Uterus (tissue), 4 donors: ENCODE measurements around the gene TRAF3IP3. TPM values are rescaled to one million over a fixed set of nuclear protein-coding genes. Genes with fewer than 3 reads are reported as not detected.
"Not testable (repeated sequence)": the region's sequence is repeated elsewhere in the genome, so short reads cannot be mapped to it uniquely, and the experiment has no call there.

ENCODE experiments used
- DNase-seq, 2 donors: peaks; one replicate each; pipeline ENCODE4 v3.0.0-alpha.2; 2019 to 2020
- H3K27ac ChIP-seq, 2 donors: fragments of 200-600 bp; sonication (generic); 1 replicate in 1 of 2; 2 replicates in 1 of 2; pipeline ENCODE4 v1.5.1; 2016 to 2018
- H3K27me3 ChIP-seq, 2 donors: fragments of 200-600 bp; sonication (generic); one replicate each; pipeline ENCODE4 v1.5.1; 2018 to 2019; ENCODE audit warnings: control low read depth in 1 of 2
- H3K36me3 ChIP-seq, 2 donors: fragments of 200-600 bp; sonication (generic); one replicate each; pipeline ENCODE4 v1.5.1; 2019; ENCODE audit warnings: control low read depth in 1 of 2
- H3K4me1 ChIP-seq, 2 donors: fragments of 200-600 bp; sonication (generic); one replicate each; pipeline ENCODE4 v1.5.1; 2018 to 2019; ENCODE audit warnings: control low read depth in 1 of 2
- H3K4me3 ChIP-seq, 2 donors: fragments of 200-600 bp; sonication (generic); 1 replicate in 1 of 2; 2 replicates in 1 of 2; pipeline ENCODE4 v1.5.1; 2018 to 2019; ENCODE audit warnings: mild to moderate bottlenecking in 1 of 2
- H3K9me3 ChIP-seq, 2 donors: fragments of 200-600 bp; sonication (generic); one replicate each; pipeline ENCODE4 v1.5.1; 2019; ENCODE audit warnings: control low read depth in 1 of 2
- POLR2A ChIP-seq, 2 donors: fragments of 450-650 bp; IDR thresholded peaks; one replicate each; pipeline ENCODE4 v1.6.1; 2016; ENCODE audit warnings: antibody characterized with exemption in 2 of 2, mild to moderate bottlenecking in 1 of 2, moderate library complexity in 1 of 2
- intact Hi-C: fragments of 100-400 bp; cut with DNase I; formaldehyde crosslinking; loops from one replicate; pipeline ENCODE4 v1.15.1; 2023; ENCODE audit warnings: low total_unique reads
- total RNA-seq, 4 donors: library from RNA; depleted of rRNA in 3 of 4; stranded (reverse); fragments of >200 nt in 3 of 4; gene quantifications; one replicate each; pipeline versions ENCODE4 v1.1.0 to v1.2.4, GENCODE V29; 2014 to 2023
- TF ChIP-seq, protein P1 (sequence below), 4 experiments: fragments of 200-600 bp in 2 of 4; fragments of 450-650 bp in 2 of 4; sonication (generic) in 2 of 4; IDR thresholded peaks; one replicate each; pipeline ENCODE4 v1.5.1; 2016 to 2019; ENCODE audit warnings: antibody characterized with exemption in 4 of 4, mild to moderate bottlenecking in 2 of 4, moderate library complexity in 1 of 4
- donor health status: DM: yes; HTN: yes; CAD: no.

TRAF3IP3 gene
- total RNA-seq, 4 donors from 2014 or later, result 1.3 to 3.2 (median 1.3) TPM; not detected in 1

DNA sequence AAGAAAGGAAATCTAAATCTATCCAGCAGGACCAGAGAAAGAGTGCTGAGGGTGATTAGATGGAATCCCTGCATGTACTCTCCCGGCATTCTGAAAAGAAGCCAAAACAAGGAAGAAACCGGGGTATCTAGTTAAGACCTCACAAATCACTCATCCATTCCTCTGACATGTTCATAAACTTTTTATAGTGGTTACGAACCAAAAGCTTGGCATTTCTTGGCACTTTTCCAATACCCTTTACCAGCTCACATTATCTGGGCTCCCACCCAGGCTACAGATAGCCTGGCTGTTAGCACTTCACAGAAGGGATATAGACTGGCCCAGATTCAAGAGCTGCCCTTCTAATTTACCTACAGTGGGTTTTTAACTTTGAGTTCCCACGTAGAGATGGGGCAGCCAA lies 30.3 kb downstream of the TRAF3IP3 start:
- no peaks in the 10 kb centered on the region for H3K36me3 ChIP-seq
- intact Hi-C loops, result no loop called here
- TF ChIP-seq, protein P1, sequence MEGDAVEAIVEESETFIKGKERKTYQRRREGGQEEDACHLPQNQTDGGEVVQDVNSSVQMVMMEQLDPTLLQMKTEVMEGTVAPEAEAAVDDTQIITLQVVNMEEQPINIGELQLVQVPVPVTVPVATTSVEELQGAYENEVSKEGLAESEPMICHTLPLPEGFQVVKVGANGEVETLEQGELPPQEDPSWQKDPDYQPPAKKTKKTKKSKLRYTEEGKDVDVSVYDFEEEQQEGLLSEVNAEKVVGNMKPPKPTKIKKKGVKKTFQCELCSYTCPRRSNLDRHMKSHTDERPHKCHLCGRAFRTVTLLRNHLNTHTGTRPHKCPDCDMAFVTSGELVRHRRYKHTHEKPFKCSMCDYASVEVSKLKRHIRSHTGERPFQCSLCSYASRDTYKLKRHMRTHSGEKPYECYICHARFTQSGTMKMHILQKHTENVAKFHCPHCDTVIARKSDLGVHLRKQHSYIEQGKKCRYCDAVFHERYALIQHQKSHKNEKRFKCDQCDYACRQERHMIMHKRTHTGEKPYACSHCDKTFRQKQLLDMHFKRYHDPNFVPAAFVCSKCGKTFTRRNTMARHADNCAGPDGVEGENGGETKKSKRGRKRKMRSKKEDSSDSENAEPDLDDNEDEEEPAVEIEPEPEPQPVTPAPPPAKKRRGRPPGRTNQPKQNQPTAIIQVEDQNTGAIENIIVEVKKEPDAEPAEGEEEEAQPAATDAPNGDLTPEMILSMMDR (IDR thresholded peaks at IDR 0.05), result no peak
- TF ChIP-seq POLR2A (IDR thresholded peaks at IDR 0.05), result no peak
- no peaks in the 10 kb centered on the region for H3K27me3 ChIP-seq
- H3K4me3 ChIP-seq, result no peak overlapping the region
- H3K9me3 ChIP-seq, result no peaks in the 10 kb centered on the region
- DNase-seq, result no peak
- no peaks in the 10 kb centered on the region for H3K4me1 ChIP-seq
- H3K27ac ChIP-seq, result no peak overlapping the region

DNA sequence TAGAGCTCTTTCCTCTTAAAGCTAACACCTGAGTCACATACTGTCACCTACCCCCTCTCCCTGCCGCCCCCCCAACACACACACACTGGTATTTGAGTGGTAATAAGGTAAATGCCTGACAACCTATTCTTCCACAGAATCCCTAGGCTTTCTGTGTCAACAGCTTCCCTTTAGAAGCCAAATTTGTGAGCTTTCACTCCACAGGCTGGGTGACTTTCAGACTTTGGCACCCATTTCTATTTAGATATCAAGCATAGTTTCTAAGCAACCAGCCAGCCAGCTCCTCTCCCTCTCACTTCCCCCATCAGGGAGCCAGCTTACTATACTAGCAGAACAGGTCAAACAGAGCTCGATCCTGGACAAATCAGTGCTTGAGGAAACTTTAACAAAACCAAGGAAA lies 31.7 kb downstream of the TRAF3IP3 start:
- H3K4me1 ChIP-seq, result no peaks in the 10 kb centered on the region
- no peak overlapping the region for H3K4me3 ChIP-seq
- H3K27ac ChIP-seq, result no peak overlapping the region
- DNase-seq, result no peak
- H3K36me3 ChIP-seq, result no peaks in the 10 kb centered on the region
- TF ChIP-seq, protein P1 (IDR thresholded peaks at IDR 0.05), result no peak
- no peak for TF ChIP-seq POLR2A (IDR thresholded peaks at IDR 0.05)
- intact Hi-C loops, result no loop called here
- no peaks in the 10 kb centered on the region for H3K9me3 ChIP-seq
- H3K27me3 ChIP-seq, result no peaks in the 10 kb centered on the region

DNA sequence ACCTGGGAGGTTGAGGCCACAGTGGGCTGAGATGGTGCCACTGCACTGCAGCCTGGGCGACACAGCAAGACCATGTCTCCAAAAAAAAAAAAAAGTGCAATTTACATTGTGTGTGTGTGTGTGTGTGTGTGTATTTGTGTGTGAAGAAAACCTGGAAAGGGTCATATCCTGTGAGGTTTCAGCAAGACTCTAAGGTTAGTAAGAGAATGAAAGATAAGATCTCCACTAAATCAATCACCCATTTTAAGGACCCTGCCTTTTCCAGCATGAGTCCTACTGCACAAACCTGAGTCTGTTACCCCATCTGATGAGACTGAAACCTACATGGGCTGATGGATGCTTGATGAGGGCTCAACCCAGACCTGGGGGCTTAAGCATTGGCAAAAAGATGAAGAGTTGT lies 33.4 kb downstream of the TRAF3IP3 start:
- Histone ChIP-seq H3K4me3 (no peak overlapping the region), H3K9me3 (no peaks in the 10 kb centered on the region), H3K27ac (no peak overlapping the region), H3K4me1 (no peaks in the 10 kb centered on the region), H3K36me3 (no peaks in the 10 kb centered on the region), H3K27me3 (no peaks in the 10 kb centered on the region)
- intact Hi-C loops, result no loop called here
- TF ChIP-seq, protein P1 (IDR thresholded peaks at IDR 0.05), result no peak
- DNase-seq, result no peak

DNA sequence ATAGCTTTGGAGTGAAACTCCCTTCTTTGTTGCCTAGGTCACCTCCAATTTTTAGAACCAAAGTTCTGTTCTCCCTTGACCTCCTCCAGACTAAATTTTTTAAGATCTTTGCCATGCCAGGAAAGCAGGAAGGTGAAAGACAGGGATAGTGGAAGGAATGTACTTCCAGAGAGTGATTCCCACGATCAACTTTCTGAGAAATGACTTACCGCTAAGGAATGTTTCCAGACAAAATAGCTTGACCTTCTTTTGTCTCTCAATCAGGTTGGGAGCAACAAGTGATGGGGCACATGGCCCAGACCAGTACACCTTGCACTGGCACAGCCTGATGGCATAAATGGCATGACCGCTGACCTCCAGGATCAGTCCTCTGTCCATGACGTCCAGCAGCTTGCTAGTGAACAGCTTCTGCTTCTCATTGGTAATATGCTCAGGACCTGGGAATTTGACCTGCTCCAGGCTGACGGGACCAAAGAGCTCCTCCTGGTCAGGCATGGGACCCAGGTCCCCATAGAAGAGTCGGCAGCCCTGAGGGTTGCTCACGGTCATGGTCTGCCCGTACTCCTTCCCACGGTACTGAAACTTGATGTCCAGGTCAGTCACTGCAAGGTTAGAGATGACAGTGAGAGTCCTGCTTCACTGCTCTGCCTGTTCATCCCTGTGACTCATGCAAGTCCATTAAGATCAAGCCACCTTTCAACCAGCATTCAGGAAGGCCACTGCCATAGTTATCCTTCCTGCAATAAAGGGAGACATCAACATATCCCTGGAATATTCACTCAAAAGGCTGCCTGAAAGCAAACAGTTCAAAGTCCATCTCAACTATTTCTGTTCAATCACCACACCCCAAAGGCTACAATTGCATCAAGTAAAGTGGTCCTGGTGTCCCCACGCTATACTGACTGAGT lies 34.7 kb downstream of the TRAF3IP3 start:
- intact Hi-C loops, result no loop called here
- Histone ChIP-seq H3K36me3 (no peaks in the 10 kb centered on the region), H3K27me3 (no peaks in the 10 kb centered on the region), H3K4me3 (no peak overlapping the region), H3K4me1 (no peaks in the 10 kb centered on the region), H3K9me3 (no peaks in the 10 kb centered on the region), H3K27ac (no peak overlapping the region)
- DNase-seq, result no peak
- TF ChIP-seq, protein P1 (IDR thresholded peaks at IDR 0.05), result no peak
- TF ChIP-seq POLR2A (IDR thresholded peaks at IDR 0.05), result no peak

DNA sequence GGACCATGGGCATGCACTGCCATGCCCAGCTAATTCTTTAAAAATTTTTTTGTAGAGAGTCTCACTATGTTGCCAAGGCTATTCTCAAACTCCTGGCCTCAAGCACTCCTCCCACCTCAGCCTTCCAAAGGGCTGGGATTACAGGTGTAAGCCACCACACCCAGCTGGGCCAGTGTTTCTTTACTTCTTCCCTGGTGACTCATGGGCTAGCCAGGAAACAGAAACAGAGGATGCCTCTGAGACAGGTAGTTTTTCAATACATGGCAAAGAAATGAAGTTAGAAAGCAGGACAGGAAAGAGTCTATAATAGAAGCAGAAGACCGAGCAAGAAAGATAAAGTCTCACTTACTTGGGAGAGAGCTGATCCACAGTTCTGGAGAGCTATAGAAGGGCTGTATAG lies 36.1 kb downstream of the TRAF3IP3 start:
- Histone ChIP-seq H3K4me1 (no peaks in the 10 kb centered on the region), H3K4me3 (no peak overlapping the region), H3K36me3 (no peaks in the 10 kb centered on the region), H3K9me3 (no peaks in the 10 kb centered on the region), H3K27me3 (no peaks in the 10 kb centered on the region), H3K27ac (no peak overlapping the region)
- no peak for TF ChIP-seq POLR2A (IDR thresholded peaks at IDR 0.05)
- TF ChIP-seq, protein P1 (IDR thresholded peaks at IDR 0.05), result no peak
- DNase-seq, result no peak
- intact Hi-C loops, result no loop called here

DNA sequence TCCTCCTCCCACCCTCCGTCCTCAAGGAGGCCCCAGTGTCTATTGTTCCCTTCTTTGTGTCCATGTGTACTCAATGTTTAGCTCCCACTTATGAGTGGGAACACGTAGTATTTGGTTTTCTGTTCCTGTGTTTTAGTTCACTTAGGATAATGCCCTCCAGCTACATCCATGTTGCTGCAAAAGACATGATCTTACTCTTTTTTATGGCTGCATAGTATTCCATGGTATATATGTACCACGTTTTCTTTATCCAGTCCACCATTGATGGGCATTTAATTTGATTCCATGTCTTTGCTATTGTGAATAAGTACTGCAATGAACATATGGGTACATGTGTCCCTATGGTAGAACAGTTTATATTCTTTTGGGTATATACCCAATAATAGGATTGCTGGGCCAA lies 37.9 kb downstream of the TRAF3IP3 start:
- H3K9me3 ChIP-seq, H3K4me1 ChIP-seq, H3K27ac ChIP-seq, DNase-seq, H3K4me3 ChIP-seq, H3K27me3 ChIP-seq, intact Hi-C loops, H3K36me3 ChIP-seq: not testable (repeated sequence)
